H1 (cell line): ENCODE results near the gene ZNF219. TPM values are rescaled to one million over a fixed set of nuclear protein-coding genes. Genes with fewer than 3 reads are reported as not detected.

Experiments
- CTCF ChIA-PET: fragments of 300-600 bp; sonication (Branson Sonifier 250); formaldehyde crosslinking; loops from one replicate; lab custom pipeline; 2021; ENCODE audit not compliant: partially characterized antibody; lab: Charles Lee
- POLR2A ChIA-PET: fragments of 300-600 bp; sonication (Branson Sonifier 250); formaldehyde crosslinking; loops from one replicate; lab custom pipeline; 2021; ENCODE audit warnings: inconsistent platforms; ENCODE audit not compliant: partially characterized antibody; lab: Charles Lee
- DNase-seq, 2 experiments: peaks; one replicate each; pipeline versions ENCODE4 v3.0.0 to v3.0.0-alpha.2; 2010 to 2022; ENCODE audit warnings: low spot score in 2 of 2, low read depth in 1 of 2, mixed read lengths in 1 of 2
- FAIRE-seq: peaks from 2 replicates; lab custom pipeline; 2011; peaks lifted over from hg19 to GRCh38; lab: Jason Lieb, UNC
- H2AFZ ChIP-seq: 2 replicates; pipeline ENCODE4 v1.8.1; 2012; ENCODE audit warnings: low read length, inconsistent platforms
- H2AK5ac ChIP-seq: 2 replicates; pipeline ENCODE4 v1.6.1; 2013; ENCODE audit warnings: low read depth, low read length
- H2BK120ac ChIP-seq: replicated peaks from 2 replicates; pipeline ENCODE3; 2013; ENCODE audit warnings: low read depth, low read length, inconsistent platforms
- H2BK12ac ChIP-seq: 2 replicates; pipeline ENCODE4 v1.6.1; 2013; ENCODE audit warnings: low read depth, low read length
- H2BK15ac ChIP-seq: 2 replicates; pipeline ENCODE4 v1.6.1; 2013; ENCODE audit warnings: low read length
- H2BK20ac ChIP-seq: 2 replicates; pipeline ENCODE4 v1.6.1; 2013; ENCODE audit warnings: low read length
- H2BK5ac ChIP-seq: 2 replicates; pipeline ENCODE4 v1.6.1; 2013; ENCODE audit warnings: low read depth, low read length
- H3K14ac ChIP-seq: 2 replicates; pipeline ENCODE4 v1.6.1; 2013; ENCODE audit warnings: inconsistent platforms; ENCODE audit not compliant: insufficient read length
- H3K18ac ChIP-seq: 2 replicates; pipeline ENCODE4 v1.6.1; 2013; ENCODE audit warnings: low read length; ENCODE audit errors: extremely low read depth
- H3K23ac ChIP-seq: 2 replicates; pipeline ENCODE4 v1.6.1; 2013; ENCODE audit warnings: inconsistent platforms; ENCODE audit not compliant: insufficient read length
- H3K23me2 ChIP-seq: 2 replicates; pipeline ENCODE4 v1.6.1; 2013; ENCODE audit warnings: low read depth, low read length
- H3K27ac ChIP-seq: 2 replicates; pipeline ENCODE4 v1.6.1; 2011; ENCODE audit warnings: low read depth, low read length, inconsistent platforms
- H3K27me3 ChIP-seq, 4 experiments: replicated peaks in 1 of 4; 1 replicate in 1 of 4; 2 replicates in 3 of 4; pipeline versions ENCODE4 v1.6.1 to v1.8.1; 2011 to 2013; ENCODE audit warnings: low read length in 3 of 4, mild to moderate bottlenecking in 3 of 4, inconsistent platforms in 2 of 4, mixed read lengths in 2 of 4, moderate library complexity in 1 of 4; ENCODE audit not compliant: control insufficient read depth in 3 of 4, insufficient read depth in 3 of 4; ENCODE audit errors: extremely low read depth in 1 of 4
- H3K36me3 ChIP-seq, 4 experiments: 2 replicates each; pipeline versions ENCODE4 v1.6.1 to v1.8.1; 2011 to 2013; ENCODE audit warnings: mild to moderate bottlenecking in 4 of 4, low read length in 3 of 4, moderate library complexity in 2 of 4, control low read depth in 1 of 4, inconsistent platforms in 1 of 4; ENCODE audit not compliant: insufficient read depth in 4 of 4, control insufficient read depth in 2 of 4
- H3K4ac ChIP-seq: replicated peaks from 2 replicates; pipeline ENCODE3; 2013; ENCODE audit warnings: low read length, low read depth, mixed read lengths, inconsistent platforms; ENCODE audit not compliant: insufficient read length
- H3K4me1 ChIP-seq, 4 experiments: replicated peaks in 1 of 4; 1 replicate in 1 of 4; 2 replicates in 3 of 4; pipeline versions ENCODE4 v1.6.1 to v1.8.1; 2011 to 2013; ENCODE audit warnings: low read length in 3 of 4, inconsistent platforms in 2 of 4, mixed read lengths in 1 of 4; ENCODE audit not compliant: insufficient read depth in 4 of 4, control insufficient read depth in 3 of 4
- H3K4me2 ChIP-seq, 2 experiments: 2 replicates each; pipeline versions ENCODE4 v1.6.1 to v1.8.1; 2011 to 2013; ENCODE audit warnings: low read depth in 2 of 2, low read length in 2 of 2, control low read depth in 1 of 2, inconsistent platforms in 1 of 2, mild to moderate bottlenecking in 1 of 2; ENCODE audit not compliant: insufficient read depth in 1 of 2
- H3K4me3 ChIP-seq, 4 experiments: fragments of 200-600, 300-600 bp in 1 of 4; sonication (generic), shearing (Covaris generic), sonication (Bioruptor Twin) in 1 of 4; 2 replicates each; pipeline versions ENCODE4 v1.5.1 to v1.8.1; 2011 to 2016; ENCODE audit warnings: low read length in 4 of 4, low read depth in 3 of 4, control low read depth in 2 of 4, inconsistent platforms in 2 of 4, mild to moderate bottlenecking in 2 of 4, mixed read lengths in 1 of 4, moderate library complexity in 1 of 4; ENCODE audit not compliant: insufficient read depth in 2 of 4; ENCODE audit errors: extremely low read depth in 1 of 4
- H3K56ac ChIP-seq: replicated peaks from 2 replicates; pipeline ENCODE3; 2013; ENCODE audit warnings: low read depth, mild to moderate bottlenecking, mixed read lengths, low read length, inconsistent platforms; ENCODE audit not compliant: insufficient read length
- H3K79me1 ChIP-seq: 2 replicates; pipeline ENCODE4 v1.6.1; 2013; ENCODE audit warnings: low read depth, low read length, control low read depth
- H3K79me2 ChIP-seq, 2 experiments: 2 replicates each; pipeline versions ENCODE4 v1.6.1 to v1.8.1; 2012 to 2013; ENCODE audit warnings: low read length in 2 of 2, mild to moderate bottlenecking in 2 of 2, inconsistent platforms in 1 of 2; ENCODE audit not compliant: insufficient read depth in 2 of 2, control insufficient read depth in 1 of 2
- H3K9ac ChIP-seq, 4 experiments: replicated peaks in 1 of 4; 1 replicate in 1 of 4; 2 replicates in 3 of 4; pipeline versions ENCODE4 v1.6.1 to v1.8.1; 2011 to 2013; ENCODE audit warnings: low read depth in 3 of 4, low read length in 3 of 4, control low read depth in 2 of 4, mild to moderate bottlenecking in 2 of 4, moderate library complexity in 2 of 4, inconsistent platforms in 1 of 4; ENCODE audit errors: extremely low read depth in 1 of 4
- H3K9me3 ChIP-seq, 2 experiments: 2 replicates each; pipeline versions ENCODE4 v1.6.1 to v1.8.1; 2012 to 2013; ENCODE audit warnings: mild to moderate bottlenecking in 2 of 2, moderate library complexity in 2 of 2, control low read depth in 1 of 2, inconsistent platforms in 1 of 2, low read depth in 1 of 2, low read length in 1 of 2, mixed read lengths in 1 of 2; ENCODE audit not compliant: insufficient read depth in 2 of 2
- H4K20me1 ChIP-seq, 2 experiments: replicated peaks in 1 of 2; 2 replicates each; pipeline versions ENCODE3 to v1.8.1; 2011 to 2013; ENCODE audit warnings: inconsistent platforms in 2 of 2, low read length in 2 of 2, mild to moderate bottlenecking in 1 of 2; ENCODE audit not compliant: insufficient read depth in 2 of 2, control insufficient read depth in 1 of 2
- H4K5ac ChIP-seq: 2 replicates; pipeline ENCODE4 v1.6.1; 2013; ENCODE audit warnings: low read length, low read depth, mixed read lengths, inconsistent platforms; ENCODE audit not compliant: insufficient read length
- H4K8ac ChIP-seq: 2 replicates; pipeline ENCODE4 v1.8.0; 2013; ENCODE audit warnings: mild to moderate bottlenecking, moderate library complexity, low read length, inconsistent platforms; ENCODE audit not compliant: insufficient read depth; ENCODE audit errors: extremely low read depth
- H4K91ac ChIP-seq: replicated peaks from 2 replicates; pipeline ENCODE3; 2013; ENCODE audit warnings: low read length, mixed read lengths, inconsistent platforms; ENCODE audit not compliant: insufficient read length
- EP300 ChIP-seq, 2 experiments: IDR thresholded peaks; 1 replicate in 1 of 2; 2 replicates in 1 of 2; pipeline ENCODE4 v1.6.1; 2011 to 2012; ENCODE audit warnings: low read depth in 2 of 2, low read length in 2 of 2, mild to moderate bottlenecking in 2 of 2, borderline replicate concordance in 1 of 2, inconsistent platforms in 1 of 2, moderate library complexity in 1 of 2
- GTF2F1 ChIP-seq: IDR thresholded peaks from 2 replicates; pipeline ENCODE4 v1.6.1; 2012; ENCODE audit warnings: low read depth, low read length, improper control_type of control experiment, borderline replicate concordance
- POLR2AphosphoS5 ChIP-seq: IDR thresholded peaks from 2 replicates; pipeline ENCODE4 v1.6.1; 2011; ENCODE audit warnings: low read depth, low read length
- TAF1 ChIP-seq: IDR thresholded peaks from 2 replicates; pipeline ENCODE4 v1.6.1; 2011; ENCODE audit warnings: mild to moderate bottlenecking, low read depth, low read length
- WGBS, 2 experiments: shearing (Covaris generic) in 1 of 2; methylation state at CpG; one replicate each; pipeline versions ENCODE4 v1.1.6 to v1.1.7; 2013 to 2015; ENCODE audit warnings: low lambda C conversion rate in 2 of 2, mixed read lengths in 2 of 2, inconsistent platforms in 1 of 2, low coverage in 1 of 2, missing lambda C conversion rate in 1 of 2; ENCODE audit not compliant: insufficient replicate concordance in 2 of 2, insufficient coverage in 1 of 2, insufficient read length in 1 of 2; ENCODE audit errors: extremely low coverage in 1 of 2, missing lambda C conversion rate in 1 of 2; 5-methylcytosine and 5-hydroxymethylcytosine counted together
- polyA plus RNA-seq, 7 experiments: library from polyadenylated mRNA; depleted of rRNA in 3 of 7; stranded (reverse) in 5 of 7; unstranded in 2 of 7; fragments of >200 nt in 5 of 7; fragments of 200-250 nt in 2 of 7; gene quantifications; 1 replicate in 5 of 7; 2 replicates in 1 of 7; 4 replicates in 1 of 7; pipeline versions ENCODE4 v1.2.1 to v1.2.3, GENCODE V29; 2011 to 2013; ENCODE audit warnings: missing spikeins in 2 of 7, mixed read lengths in 2 of 7
- total RNA-seq: library from RNA; stranded (reverse); fragmentation: NEBNext Ultra II Directional; extraction: Animal tissue kit (Norgen Biotek cat#: 25700); gene quantifications from 2 replicates; pipeline ENCODE4 v1.2.1, GENCODE V29; 2021

ZNF219 gene
- total and polyA plus RNA-seq, 2 of the 8 experiments (the other 6 are each of a cell fraction or from before 2014, with no cell fraction given) = 113 to 160 TPM

DNA sequence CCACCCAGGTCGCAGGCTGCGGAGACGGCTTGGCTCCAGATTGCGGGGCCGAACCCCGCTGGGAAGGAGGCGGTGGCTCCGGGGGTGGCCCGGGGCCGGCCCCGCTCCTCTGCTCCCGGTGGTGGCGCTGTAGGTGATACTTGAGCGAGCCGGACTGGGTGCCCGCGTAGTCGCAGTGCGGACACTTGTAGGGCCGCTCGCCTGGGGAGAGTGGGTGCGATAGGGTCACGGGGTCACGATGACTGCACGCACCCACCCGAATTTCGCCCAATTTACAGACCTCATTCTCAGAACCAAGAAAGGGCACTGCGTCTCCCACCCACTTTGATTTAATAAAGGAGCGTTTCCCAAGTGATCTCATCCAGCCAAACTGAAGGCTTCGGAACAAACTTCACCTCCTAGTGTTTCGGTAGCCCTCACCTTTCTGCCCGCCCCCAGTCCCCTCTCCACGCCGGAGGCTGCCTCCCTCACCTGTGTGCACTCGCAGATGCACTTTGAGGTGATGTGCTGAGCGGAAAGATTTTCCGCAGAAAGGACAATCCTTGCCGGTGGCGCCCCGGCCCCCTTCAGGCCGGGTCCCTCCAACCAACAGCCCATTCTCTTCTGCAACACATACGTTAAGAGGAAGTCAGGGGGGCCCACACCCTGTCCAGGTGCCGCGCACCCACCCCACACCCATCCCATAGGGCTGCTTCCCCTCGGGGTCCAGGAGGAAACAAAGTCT is 7.4 kb downstream of the ZNF219 start:
- H3K27ac ChIP-seq = 0 out of 2 replicates have a peak overlapping the region, but pooled peaks have one; percentile 42
- H2BK5ac ChIP-seq = no peak overlapping the region
- peaks cover 18 to 51% (median 44%) of the 10 kb centered on the region in 4 experiments for H3K36me3 ChIP-seq
- ChIA-PET POLR2A (interaction anchor here (1.0 to 12.4 kb wide), 9 partner anchors 11 to 78 kb away, joined by 3 to 245 read pairs (median 17); partner anchors contain the start of genes ARHGEF40 and TMEM253), CTCF (interaction anchor here (0.6 to 10.2 kb wide), 34 partner anchors 9 to 625 kb away, joined by 3 to 239 read pairs (median 7); partner anchors contain the start of genes ARHGEF40, RNASE13, RNASE8 and TMEM253)
- DNase-seq = no peak
- H3K14ac ChIP-seq = no peak overlapping the region
- H2BK15ac ChIP-seq = no peak overlapping the region
- H3K4me2 ChIP-seq = no peak overlapping the region; a peak in 1 of 4 replicates
- H3K18ac ChIP-seq = no peak overlapping the region
- no peak overlapping the region for H2BK20ac ChIP-seq
- H2BK120ac ChIP-seq = no peak overlapping the region
- H3K79me1 ChIP-seq = peaks cover 8% of the 10 kb centered on the region; the same call in 1 of the 2 replicates
- H3K9me3 ChIP-seq = no peaks in the 10 kb centered on the region
- no peak overlapping the region for H3K56ac ChIP-seq
- H4K91ac ChIP-seq = no peak overlapping the region
- H3K4me3 ChIP-seq = no peak overlapping the region
- H3K23me2 ChIP-seq = peaks cover 5% of the 10 kb centered on the region; the same call in 1 of the 2 replicates
- no peak overlapping the region for H4K5ac ChIP-seq
- H3K9ac ChIP-seq = no peak overlapping the region
- H3K79me2 ChIP-seq = peaks cover 0 to 18% of the 10 kb centered on the region in 2 experiments; a peak in 2 of 4 replicates
- no peak overlapping the region for H2BK12ac ChIP-seq
- H3K27me3 ChIP-seq = no peaks in the 10 kb centered on the region
- no peak overlapping the region for H2AK5ac ChIP-seq
- no peak overlapping the region for H3K23ac ChIP-seq
- H2AFZ ChIP-seq = no peak overlapping the region
- no peak overlapping the region for H3K4ac ChIP-seq
- H4K8ac ChIP-seq = no peak overlapping the region
- FAIRE-seq = no peak
- WGBS, 2 experiments = 94% methylated on average over 40 of the region's 45 CpGs; no CpG with 5 or more reads in 1 of the 2 experiments
- TF ChIP-seq GTF2F1 = no peak
- peak; percentile 65 for TF ChIP-seq POLR2AphosphoS5
- TF ChIP-seq TAF1 = no peak
- no peak for TF ChIP-seq EP300 (IDR thresholded peaks at IDR 0.05; ENCODE audit: borderline replicate concordance in 1 of 2, low read depth in 2 of 2, low read length in 2 of 2)
- TF ChIP-seq, all 59 proteins: peak for 1
- Histone ChIP-seq H3K4me1 (peaks cover 16 to 25% (median 18%) of the 10 kb centered on the region in 4 experiments), H4K20me1 (peaks cover 13 to 19% of the 10 kb centered on the region in 2 experiments)
